ENCODE results near the gene ZBTB11. TPM values are rescaled to one million over a fixed set of nuclear protein-coding genes. Genes with fewer than 3 reads are reported as not detected.

Gene ZBTB11
- total and polyA plus RNA-seq, 2 of the 13 experiments (the other 11 are each of a cell fraction or from before 2014, with no cell fraction given): 5.9 to 18.1 TPM

DNA sequence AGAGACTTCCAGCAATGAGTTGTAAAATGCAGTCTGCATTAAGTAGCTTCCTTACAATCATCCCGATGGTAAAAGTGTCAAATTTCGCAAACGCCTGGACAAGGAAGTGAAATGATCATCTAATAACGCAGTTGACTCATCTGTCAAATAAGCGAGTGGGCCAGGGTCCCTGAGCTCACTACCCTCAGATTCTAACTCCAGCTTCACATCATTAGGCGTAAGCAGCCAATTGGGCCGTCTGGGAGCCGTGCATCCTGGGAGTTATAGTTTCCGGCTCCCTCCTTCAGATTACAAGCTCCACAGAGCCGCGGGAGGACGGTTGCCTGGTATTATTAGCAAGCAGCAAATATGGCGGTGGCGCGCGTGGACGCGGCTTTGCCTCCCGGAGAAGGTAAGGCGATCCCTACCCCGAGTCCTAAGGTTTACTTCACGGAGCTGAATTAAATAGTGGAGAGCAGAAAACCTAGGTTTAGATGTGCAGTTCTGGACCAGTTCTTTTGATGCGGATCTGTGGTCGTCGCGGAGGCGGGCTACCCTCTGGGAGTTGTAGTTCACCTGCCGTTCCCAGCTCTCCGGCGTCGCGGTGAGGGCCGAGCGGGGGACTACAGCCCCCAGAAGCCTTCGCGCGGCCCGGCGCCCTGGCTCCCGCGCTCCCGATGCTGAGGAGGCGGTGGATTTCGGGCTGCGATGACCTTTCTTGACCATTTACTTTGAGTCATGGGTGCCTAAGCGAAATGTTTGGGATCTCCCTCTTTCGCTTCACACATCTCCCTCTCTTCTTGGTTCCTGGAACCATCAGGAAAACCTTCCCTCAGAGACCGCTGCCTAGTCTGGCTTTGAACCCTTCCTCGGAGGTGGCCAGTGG is 47.6 kb upstream of the ZBTB11 start, which contains the start of gene CEP97 (continued):
- TF ChIP-seq, protein P1, sequence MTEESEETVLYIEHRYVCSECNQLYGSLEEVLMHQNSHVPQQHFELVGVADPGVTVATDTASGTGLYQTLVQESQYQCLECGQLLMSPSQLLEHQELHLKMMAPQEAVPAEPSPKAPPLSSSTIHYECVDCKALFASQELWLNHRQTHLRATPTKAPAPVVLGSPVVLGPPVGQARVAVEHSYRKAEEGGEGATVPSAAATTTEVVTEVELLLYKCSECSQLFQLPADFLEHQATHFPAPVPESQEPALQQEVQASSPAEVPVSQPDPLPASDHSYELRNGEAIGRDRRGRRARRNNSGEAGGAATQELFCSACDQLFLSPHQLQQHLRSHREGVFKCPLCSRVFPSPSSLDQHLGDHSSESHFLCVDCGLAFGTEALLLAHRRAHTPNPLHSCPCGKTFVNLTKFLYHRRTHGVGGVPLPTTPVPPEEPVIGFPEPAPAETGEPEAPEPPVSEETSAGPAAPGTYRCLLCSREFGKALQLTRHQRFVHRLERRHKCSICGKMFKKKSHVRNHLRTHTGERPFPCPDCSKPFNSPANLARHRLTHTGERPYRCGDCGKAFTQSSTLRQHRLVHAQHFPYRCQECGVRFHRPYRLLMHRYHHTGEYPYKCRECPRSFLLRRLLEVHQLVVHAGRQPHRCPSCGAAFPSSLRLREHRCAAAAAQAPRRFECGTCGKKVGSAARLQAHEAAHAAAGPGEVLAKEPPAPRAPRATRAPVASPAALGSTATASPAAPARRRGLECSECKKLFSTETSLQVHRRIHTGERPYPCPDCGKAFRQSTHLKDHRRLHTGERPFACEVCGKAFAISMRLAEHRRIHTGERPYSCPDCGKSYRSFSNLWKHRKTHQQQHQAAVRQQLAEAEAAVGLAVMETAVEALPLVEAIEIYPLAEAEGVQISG (CRISPR knock-in tag; IDR thresholded peaks at IDR 0.05): peak; percentile 66
- TF ChIP-seq, protein P2, sequence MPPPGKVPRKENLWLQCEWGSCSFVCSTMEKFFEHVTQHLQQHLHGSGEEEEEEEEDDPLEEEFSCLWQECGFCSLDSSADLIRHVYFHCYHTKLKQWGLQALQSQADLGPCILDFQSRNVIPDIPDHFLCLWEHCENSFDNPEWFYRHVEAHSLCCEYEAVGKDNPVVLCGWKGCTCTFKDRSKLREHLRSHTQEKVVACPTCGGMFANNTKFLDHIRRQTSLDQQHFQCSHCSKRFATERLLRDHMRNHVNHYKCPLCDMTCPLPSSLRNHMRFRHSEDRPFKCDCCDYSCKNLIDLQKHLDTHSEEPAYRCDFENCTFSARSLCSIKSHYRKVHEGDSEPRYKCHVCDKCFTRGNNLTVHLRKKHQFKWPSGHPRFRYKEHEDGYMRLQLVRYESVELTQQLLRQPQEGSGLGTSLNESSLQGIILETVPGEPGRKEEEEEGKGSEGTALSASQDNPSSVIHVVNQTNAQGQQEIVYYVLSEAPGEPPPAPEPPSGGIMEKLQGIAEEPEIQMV (CRISPR knock-in tag; IDR thresholded peaks at IDR 0.05; ENCODE audit: low read depth): no peak
- TF ChIP-seq, protein P3, sequence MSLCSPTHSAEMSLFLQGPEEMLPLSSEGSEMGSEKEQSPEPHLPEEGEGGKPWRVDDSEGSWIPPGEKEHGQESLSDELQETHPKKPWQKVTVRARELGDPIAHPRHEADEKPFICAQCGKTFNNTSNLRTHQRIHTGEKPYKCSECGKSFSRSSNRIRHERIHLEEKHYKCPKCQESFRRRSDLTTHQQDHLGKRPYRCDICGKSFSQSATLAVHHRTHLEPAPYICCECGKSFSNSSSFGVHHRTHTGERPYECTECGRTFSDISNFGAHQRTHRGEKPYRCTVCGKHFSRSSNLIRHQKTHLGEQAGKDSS (CRISPR knock-in tag; IDR thresholded peaks at IDR 0.05; ENCODE audit: borderline replicate concordance, low read depth): no peak
- TF ChIP-seq HNRNPK (IDR thresholded peaks at IDR 0.05; ENCODE audit: low read depth, low read length, poor library complexity, severe bottlenecking) (no peak), KLF13 (CRISPR knock-in tag; IDR thresholded peaks at IDR 0.05) (no peak), ZNF563 (CRISPR knock-in tag; IDR thresholded peaks at IDR 0.05) (no peak), ZNF766 (CRISPR knock-in tag; IDR thresholded peaks at IDR 0.05; ENCODE audit: borderline replicate concordance) (no peak), KAT2B (IDR thresholded peaks at IDR 0.05; ENCODE audit: borderline replicate concordance, low read depth, low read length) (no peak), FOSL1 (CRISPR knock-in tag; IDR thresholded peaks at IDR 0.05; ENCODE audit: borderline replicate concordance) (no peak), CENPX (CRISPR knock-in tag; IDR thresholded peaks at IDR 0.05) (no peak), ZNF274 (CRISPR knock-in tag; IDR thresholded peaks at IDR 0.05) (no peak; the same call in 1 of the 2 replicates), ZBTB8A (CRISPR knock-in tag; IDR thresholded peaks at IDR 0.05; ENCODE audit: borderline replicate concordance, low read depth) (no peak)
- TF ChIP-seq, protein P4, sequence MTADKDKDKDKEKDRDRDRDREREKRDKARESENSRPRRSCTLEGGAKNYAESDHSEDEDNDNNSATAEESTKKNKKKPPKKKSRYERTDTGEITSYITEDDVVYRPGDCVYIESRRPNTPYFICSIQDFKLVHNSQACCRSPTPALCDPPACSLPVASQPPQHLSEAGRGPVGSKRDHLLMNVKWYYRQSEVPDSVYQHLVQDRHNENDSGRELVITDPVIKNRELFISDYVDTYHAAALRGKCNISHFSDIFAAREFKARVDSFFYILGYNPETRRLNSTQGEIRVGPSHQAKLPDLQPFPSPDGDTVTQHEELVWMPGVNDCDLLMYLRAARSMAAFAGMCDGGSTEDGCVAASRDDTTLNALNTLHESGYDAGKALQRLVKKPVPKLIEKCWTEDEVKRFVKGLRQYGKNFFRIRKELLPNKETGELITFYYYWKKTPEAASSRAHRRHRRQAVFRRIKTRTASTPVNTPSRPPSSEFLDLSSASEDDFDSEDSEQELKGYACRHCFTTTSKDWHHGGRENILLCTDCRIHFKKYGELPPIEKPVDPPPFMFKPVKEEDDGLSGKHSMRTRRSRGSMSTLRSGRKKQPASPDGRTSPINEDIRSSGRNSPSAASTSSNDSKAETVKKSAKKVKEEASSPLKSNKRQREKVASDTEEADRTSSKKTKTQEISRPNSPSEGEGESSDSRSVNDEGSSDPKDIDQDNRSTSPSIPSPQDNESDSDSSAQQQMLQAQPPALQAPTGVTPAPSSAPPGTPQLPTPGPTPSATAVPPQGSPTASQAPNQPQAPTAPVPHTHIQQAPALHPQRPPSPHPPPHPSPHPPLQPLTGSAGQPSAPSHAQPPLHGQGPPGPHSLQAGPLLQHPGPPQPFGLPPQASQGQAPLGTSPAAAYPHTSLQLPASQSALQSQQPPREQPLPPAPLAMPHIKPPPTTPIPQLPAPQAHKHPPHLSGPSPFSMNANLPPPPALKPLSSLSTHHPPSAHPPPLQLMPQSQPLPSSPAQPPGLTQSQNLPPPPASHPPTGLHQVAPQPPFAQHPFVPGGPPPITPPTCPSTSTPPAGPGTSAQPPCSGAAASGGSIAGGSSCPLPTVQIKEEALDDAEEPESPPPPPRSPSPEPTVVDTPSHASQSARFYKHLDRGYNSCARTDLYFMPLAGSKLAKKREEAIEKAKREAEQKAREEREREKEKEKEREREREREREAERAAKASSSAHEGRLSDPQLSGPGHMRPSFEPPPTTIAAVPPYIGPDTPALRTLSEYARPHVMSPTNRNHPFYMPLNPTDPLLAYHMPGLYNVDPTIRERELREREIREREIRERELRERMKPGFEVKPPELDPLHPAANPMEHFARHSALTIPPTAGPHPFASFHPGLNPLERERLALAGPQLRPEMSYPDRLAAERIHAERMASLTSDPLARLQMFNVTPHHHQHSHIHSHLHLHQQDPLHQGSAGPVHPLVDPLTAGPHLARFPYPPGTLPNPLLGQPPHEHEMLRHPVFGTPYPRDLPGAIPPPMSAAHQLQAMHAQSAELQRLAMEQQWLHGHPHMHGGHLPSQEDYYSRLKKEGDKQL (CRISPR knock-in tag; IDR thresholded peaks at IDR 0.05; ENCODE audit: low read depth): no peak
- TF ChIP-seq, protein P5, sequence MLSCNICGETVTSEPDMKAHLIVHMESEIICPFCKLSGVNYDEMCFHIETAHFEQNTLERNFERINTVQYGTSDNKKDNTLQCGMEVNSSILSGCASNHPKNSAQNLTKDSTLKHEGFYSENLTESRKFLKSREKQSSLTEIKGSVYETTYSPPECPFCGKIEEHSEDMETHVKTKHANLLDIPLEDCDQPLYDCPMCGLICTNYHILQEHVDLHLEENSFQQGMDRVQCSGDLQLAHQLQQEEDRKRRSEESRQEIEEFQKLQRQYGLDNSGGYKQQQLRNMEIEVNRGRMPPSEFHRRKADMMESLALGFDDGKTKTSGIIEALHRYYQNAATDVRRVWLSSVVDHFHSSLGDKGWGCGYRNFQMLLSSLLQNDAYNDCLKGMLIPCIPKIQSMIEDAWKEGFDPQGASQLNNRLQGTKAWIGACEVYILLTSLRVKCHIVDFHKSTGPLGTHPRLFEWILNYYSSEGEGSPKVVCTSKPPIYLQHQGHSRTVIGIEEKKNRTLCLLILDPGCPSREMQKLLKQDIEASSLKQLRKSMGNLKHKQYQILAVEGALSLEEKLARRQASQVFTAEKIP (CRISPR knock-in tag; IDR thresholded peaks at IDR 0.05; ENCODE audit: borderline replicate concordance): no peak

All from HepG2 (cell line).